OCI-LY7 (cell line): ENCODE data around the gene SFT2D1. TPM values are rescaled to one million over a fixed set of nuclear protein-coding genes. Genes with fewer than 3 reads are reported as not detected.

Experiments
- BruUV-seq: library from RNA; stranded (reverse); fragments of 400-500 nt; replicated peaks from 2 replicates; lab custom pipeline; 2021; lab: Mats Ljungman, UMichigan
- CTCF ChIA-PET: fragments of 300-600 bp; sonication (Branson Sonifier 250); formaldehyde crosslinking; loops from one replicate; lab custom pipeline; 2022; ENCODE audit warnings: antibody characterized with exemption; ENCODE audit not compliant: unreplicated experiment; lab: Charles Lee
- POLR2A ChIA-PET: fragments of 300-600 bp; sonication (Branson Sonifier 250); formaldehyde crosslinking; loops from one replicate; lab custom pipeline; 2022; ENCODE audit warnings: antibody characterized with exemption; lab: Charles Lee
- DNase-seq: peaks from one replicate; pipeline ENCODE4 v3.0.0-alpha.2; 2015; ENCODE audit warnings: low spot score
- H2AFZ ChIP-seq: fragments of 200-600 bp; sonication (generic), shearing (Covaris generic); 2 replicates; pipeline ENCODE4 v1.6.1; 2014; ENCODE audit warnings: mild to moderate bottlenecking, antibody characterized with exemption, low read length, moderate library complexity
- H3K27ac ChIP-seq: fragments of 200-600 bp; sonication (generic); 2 replicates; pipeline ENCODE4 v1.5.1; 2014; ENCODE audit warnings: mixed run types, low read depth, mild to moderate bottlenecking, moderate library complexity, low read length, inconsistent platforms; ENCODE audit not compliant: poor library complexity, severe bottlenecking
- H3K36me3 ChIP-seq: fragments of 200-600 bp; sonication (generic); 2 replicates; pipeline ENCODE4 v1.6.1; 2014; ENCODE audit warnings: mild to moderate bottlenecking, antibody characterized with exemption, low read length, moderate library complexity, mixed read lengths; ENCODE audit not compliant: insufficient read depth
- H3K4me1 ChIP-seq: fragments of 200-600 bp; sonication (generic); 2 replicates; pipeline ENCODE4 v1.5.1; 2014; ENCODE audit warnings: mild to moderate bottlenecking, low read length; ENCODE audit not compliant: insufficient read depth, poor library complexity, severe bottlenecking
- H3K4me2 ChIP-seq: fragments of 200-600 bp; sonication (generic); 2 replicates; pipeline ENCODE4 v1.6.1; 2014; ENCODE audit warnings: mild to moderate bottlenecking, low read length
- H3K4me3 ChIP-seq: fragments of 200-600 bp; sonication (generic); 2 replicates; pipeline ENCODE4 v1.5.1; 2014; ENCODE audit warnings: mild to moderate bottlenecking, low read depth, low read length; ENCODE audit not compliant: poor library complexity, severe bottlenecking
- H3K79me2 ChIP-seq: fragments of 200-600 bp; sonication (generic); 2 replicates; pipeline ENCODE4 v1.6.1; 2016; ENCODE audit warnings: low read depth, mild to moderate bottlenecking, low read length, moderate library complexity, mixed read lengths; ENCODE audit not compliant: insufficient read depth
- H3K9me2 ChIP-seq: fragments of 200-600 bp; sonication (generic); 2 replicates; pipeline ENCODE4 v1.6.1; 2016; ENCODE audit warnings: mild to moderate bottlenecking, low read length, mixed read lengths; ENCODE audit not compliant: insufficient read depth
- H3K9me3 ChIP-seq: fragments of 200-600 bp; sonication (generic); 2 replicates; pipeline ENCODE4 v1.6.1; 2014; ENCODE audit warnings: mild to moderate bottlenecking, mixed run types, low read length, mixed read lengths
- H4K20me1 ChIP-seq: fragments of 200-600 bp; sonication (generic); 2 replicates; pipeline ENCODE4 v1.6.1; 2014; ENCODE audit warnings: mild to moderate bottlenecking, antibody characterized with exemption, low read length, moderate library complexity, mixed read lengths; ENCODE audit not compliant: insufficient read depth
- CTCF ChIP-seq: fragments of 200-600 bp; sonication (generic); conservative IDR thresholded peaks from 2 replicates; pipeline ENCODE4 v1.5.1; 2014; ENCODE audit warnings: mild to moderate bottlenecking, antibody characterized with exemption, low read length, moderate library complexity, mixed read lengths
- EZH2phosphoT487 ChIP-seq: fragments of 200-600 bp; sonication (generic); IDR thresholded peaks from 2 replicates; pipeline ENCODE4 v1.6.1; 2018; ENCODE audit warnings: low read depth, borderline replicate concordance, mild to moderate bottlenecking, mixed run types, antibody characterized with exemption, low read length, moderate library complexity, mixed read lengths
- intact Hi-C: fragments of 100-400 bp; cut with micrococcal nuclease; formaldehyde crosslinking; loops from one replicate; pipeline ENCODE4 v1.10.0; 2022; ENCODE audit not compliant: unreplicated experiment
- total RNA-seq, 2 experiments: library from RNA; depleted of rRNA in 1 of 2; stranded (reverse); fragments of >200 nt in 1 of 2; shearing (Covaris generic) in 1 of 2; gene quantifications; 2 replicates each; pipeline ENCODE4 v1.2.3, GENCODE V29; 2014 to 2022

The SFT2D1 gene
- total RNA-seq, 2 experiments from 2014 or later = 43.4 to 63.9 TPM

DNA sequence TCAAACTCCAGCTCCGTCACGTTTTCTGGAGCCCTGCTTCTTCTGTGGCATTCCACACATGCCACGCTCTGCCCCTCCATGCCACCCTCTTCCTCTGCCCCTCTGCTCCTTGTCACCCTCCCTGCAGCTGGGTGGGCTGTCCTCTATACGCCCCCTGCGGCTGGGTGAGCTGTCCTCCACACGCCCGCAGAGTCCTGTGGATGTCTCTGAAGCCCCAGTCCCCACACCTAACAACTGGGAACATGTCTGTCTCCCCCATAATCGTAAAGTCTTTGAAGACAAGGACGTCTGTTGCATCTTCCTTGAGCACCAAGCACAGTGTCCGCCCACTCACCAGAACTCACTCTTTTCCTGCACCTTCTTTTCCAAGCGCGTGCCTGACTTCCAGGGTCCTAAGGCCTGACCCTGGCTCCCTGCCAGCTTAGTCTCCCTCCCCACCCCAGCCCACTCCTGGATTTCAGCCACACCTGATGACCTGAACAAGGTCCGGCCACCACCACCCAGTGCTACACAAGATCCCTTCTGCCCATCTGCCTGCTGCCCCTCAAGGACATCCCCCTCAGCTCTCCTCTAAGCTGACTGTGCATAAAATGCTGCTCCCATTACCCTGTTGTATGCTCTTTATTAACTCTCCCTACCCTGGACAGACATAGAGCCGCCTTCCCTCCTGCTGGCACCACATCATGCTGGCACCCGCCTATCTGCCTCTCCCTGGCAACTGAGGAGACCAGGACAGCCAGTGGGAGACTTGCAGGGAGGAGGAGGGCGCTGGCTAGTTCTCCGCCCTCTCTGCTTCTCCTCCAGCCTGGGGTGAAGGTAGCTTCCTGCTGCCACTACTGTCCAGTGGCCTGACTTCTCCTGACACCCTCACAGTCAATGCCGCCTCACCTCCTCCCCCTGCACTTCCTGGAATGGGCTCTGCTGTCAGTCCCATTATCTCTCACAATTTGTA lies 23.4 kb downstream of the SFT2D1 start:
- H3K4me2 ChIP-seq = no peak overlapping the region
- POLR2A ChIA-PET = no interaction called here
- no peak overlapping the region for H3K27ac ChIP-seq
- CTCF ChIA-PET = no interaction called here
- H3K79me2 ChIP-seq = no peaks in the 10 kb centered on the region
- H3K9me2 ChIP-seq = no peaks in the 10 kb centered on the region
- H3K9me3 ChIP-seq = no peaks in the 10 kb centered on the region
- H2AFZ ChIP-seq = no peak overlapping the region
- intact Hi-C loops = no loop called here
- DNase-seq = no peak
- no peak overlapping the region for H3K4me3 ChIP-seq
- H3K36me3 ChIP-seq = peaks cover 33% of the 10 kb centered on the region
- H3K4me1 ChIP-seq = no peaks in the 10 kb centered on the region
- no peak for TF ChIP-seq EZH2phosphoT487
- TF ChIP-seq CTCF = no peak
- H4K20me1 ChIP-seq = no peaks in the 10 kb centered on the region
- BruUV-seq = no TSS peak

DNA sequence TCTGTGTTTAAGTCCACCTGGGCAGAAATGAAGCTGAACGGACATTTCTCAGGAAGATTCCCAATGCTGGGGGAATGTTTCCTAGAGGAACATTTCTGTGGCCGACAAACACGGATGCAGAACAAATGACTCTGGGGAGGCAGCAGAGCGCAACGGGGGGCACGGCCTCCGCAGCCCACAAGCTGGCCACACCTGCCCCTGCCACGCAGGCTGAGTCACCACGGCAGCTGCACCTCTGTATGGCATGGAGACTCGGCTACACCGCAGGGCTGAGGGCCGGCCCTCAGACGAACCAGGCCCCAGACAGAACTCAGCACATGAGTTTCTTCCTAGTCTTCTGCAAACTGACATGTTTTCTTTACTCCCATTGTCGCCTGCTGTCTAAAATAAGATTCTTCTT lies 24.1 kb downstream of the SFT2D1 start:
- Histone ChIP-seq H3K9me3 (no peaks in the 10 kb centered on the region), H3K4me1 (no peaks in the 10 kb centered on the region), H3K79me2 (no peaks in the 10 kb centered on the region), H2AFZ (no peak overlapping the region), H3K4me2 (no peak overlapping the region), H3K27ac (no peak overlapping the region), H4K20me1 (no peaks in the 10 kb centered on the region), H3K9me2 (no peaks in the 10 kb centered on the region), H3K36me3 (peaks cover 27% of the 10 kb centered on the region), H3K4me3 (no peak overlapping the region)
- DNase-seq = no peak
- POLR2A ChIA-PET = no interaction called here
- intact Hi-C loops = no loop called here
- no TSS peak for BruUV-seq
- CTCF ChIA-PET = no interaction called here
- TF ChIP-seq CTCF (no peak), EZH2phosphoT487 (no peak)
